ENCODE results near the gene NHLRC2. TPM values are rescaled to one million over a fixed set of nuclear protein-coding genes. Genes with fewer than 3 reads are reported as not detected.

The NHLRC2 gene
- total RNA-seq, 2 experiments from 2014 or later = 24.6 to 25.0 TPM

DNA sequence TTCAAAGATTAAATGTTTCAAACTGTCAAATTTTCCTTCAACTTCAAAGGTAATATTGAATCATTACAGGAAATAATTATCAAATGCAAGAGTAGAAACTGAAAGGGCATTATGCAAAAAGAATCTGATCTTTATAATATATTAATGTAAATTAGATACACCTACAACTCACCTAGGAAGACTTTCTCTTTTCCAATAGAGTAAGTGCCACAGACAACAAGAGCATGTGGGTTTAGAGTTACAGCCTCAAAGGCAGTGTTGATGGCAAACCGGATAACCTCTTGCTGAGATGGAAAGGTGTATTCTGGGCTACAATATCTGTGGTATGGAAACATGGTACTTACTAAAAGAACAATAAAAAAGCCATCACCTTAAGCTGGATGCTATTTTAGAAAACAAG lies 12.3 kb upstream of the NHLRC2 start:
- DNase-seq (no peak), ATAC-seq (no peak)
- Mint-ChIP-seq H3K9me3 (ENCODE audit: insufficient read depth) (no peaks in the 10 kb centered on the region), H3K36me3 (ENCODE audit: low read depth) (peaks cover 42% of the 10 kb centered on the region), H3K4me3 (no peak overlapping the region), H3K27ac (no peak overlapping the region), H3K4me1 (ENCODE audit: low read depth) (peaks cover 8% of the 10 kb centered on the region), H3K27me3 (ENCODE audit: low read depth) (no peaks in the 10 kb centered on the region)
- ChIA-PET POLR2A (no interaction called here), CTCF (interaction anchor here (1.4 kb wide), 1 partner anchor 240 kb away, joined by 3 read pairs; no protein-coding TSS in a partner anchor)

DNA sequence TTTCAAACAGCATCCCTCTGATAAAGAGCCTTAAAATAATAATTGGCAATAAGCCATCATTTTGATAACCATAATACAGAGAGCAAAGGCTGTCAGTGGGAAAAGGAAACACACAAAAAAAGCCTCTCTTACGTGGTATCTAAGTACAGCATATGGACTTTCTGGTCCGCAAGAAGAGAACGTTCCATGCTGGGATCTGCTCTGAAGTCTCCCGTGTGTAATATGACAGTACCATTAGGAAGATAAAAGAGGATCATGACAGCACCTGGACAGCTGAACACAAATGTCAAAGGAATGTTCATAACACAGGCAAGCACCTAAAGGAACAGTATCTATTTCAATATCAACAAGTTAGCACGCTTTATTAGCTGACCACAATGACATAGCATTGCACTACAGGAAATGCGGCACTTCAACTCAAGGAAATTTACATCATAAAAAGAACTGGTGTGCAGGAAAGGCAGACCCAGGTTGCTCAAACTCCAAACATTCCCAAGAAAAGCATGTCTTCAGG lies 10.4 kb upstream of the NHLRC2 start:
- H3K27me3 Mint-ChIP-seq (ENCODE audit: low read depth) = no peaks in the 10 kb centered on the region
- ATAC-seq = no peak
- no peak for DNase-seq
- peaks cover 18% of the 10 kb centered on the region for H3K4me1 Mint-ChIP-seq (ENCODE audit: low read depth)
- ChIA-PET POLR2A (no interaction called here), CTCF (no interaction called here)
- no peaks in the 10 kb centered on the region for H3K9me3 Mint-ChIP-seq (ENCODE audit: insufficient read depth)
- no peak overlapping the region for H3K27ac Mint-ChIP-seq
- H3K4me3 Mint-ChIP-seq = no peak overlapping the region
- peaks cover 49% of the 10 kb centered on the region for H3K36me3 Mint-ChIP-seq (ENCODE audit: low read depth)

DNA sequence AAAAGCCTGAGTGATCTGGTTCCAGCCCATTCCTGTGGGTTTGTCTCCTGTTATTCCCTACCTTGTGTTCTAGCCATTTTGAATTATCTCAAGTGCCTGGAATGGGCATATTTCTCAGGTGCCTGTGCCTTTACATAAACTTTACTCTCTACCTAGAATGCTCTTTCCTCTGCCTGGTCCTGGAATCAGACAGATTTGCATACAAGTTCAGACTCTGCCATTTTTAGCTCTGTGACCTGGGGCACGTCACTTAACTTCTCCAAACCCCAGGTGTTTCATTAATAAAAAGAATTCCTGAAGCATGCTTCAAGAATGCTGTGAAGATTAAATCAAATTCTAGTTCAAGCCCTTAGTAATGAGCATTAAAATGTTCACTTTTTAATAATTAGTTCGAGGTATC lies 8.4 kb upstream of the NHLRC2 start:
- ATAC-seq (no peak), DNase-seq (no peak)
- peaks cover 32% of the 10 kb centered on the region for H3K4me1 Mint-ChIP-seq (ENCODE audit: low read depth)
- H3K9me3 Mint-ChIP-seq (ENCODE audit: insufficient read depth) = no peaks in the 10 kb centered on the region
- H3K4me3 Mint-ChIP-seq = no peak overlapping the region
- H3K27me3 Mint-ChIP-seq (ENCODE audit: low read depth) = no peaks in the 10 kb centered on the region
- H3K27ac Mint-ChIP-seq = no peak overlapping the region
- ChIA-PET CTCF (interaction anchor here (1.2 kb wide), 1 partner anchor 134 kb away, joined by 3 read pairs; no protein-coding TSS in a partner anchor), POLR2A (no interaction called here)
- H3K36me3 Mint-ChIP-seq (ENCODE audit: low read depth) = peaks cover 55% of the 10 kb centered on the region

DNA sequence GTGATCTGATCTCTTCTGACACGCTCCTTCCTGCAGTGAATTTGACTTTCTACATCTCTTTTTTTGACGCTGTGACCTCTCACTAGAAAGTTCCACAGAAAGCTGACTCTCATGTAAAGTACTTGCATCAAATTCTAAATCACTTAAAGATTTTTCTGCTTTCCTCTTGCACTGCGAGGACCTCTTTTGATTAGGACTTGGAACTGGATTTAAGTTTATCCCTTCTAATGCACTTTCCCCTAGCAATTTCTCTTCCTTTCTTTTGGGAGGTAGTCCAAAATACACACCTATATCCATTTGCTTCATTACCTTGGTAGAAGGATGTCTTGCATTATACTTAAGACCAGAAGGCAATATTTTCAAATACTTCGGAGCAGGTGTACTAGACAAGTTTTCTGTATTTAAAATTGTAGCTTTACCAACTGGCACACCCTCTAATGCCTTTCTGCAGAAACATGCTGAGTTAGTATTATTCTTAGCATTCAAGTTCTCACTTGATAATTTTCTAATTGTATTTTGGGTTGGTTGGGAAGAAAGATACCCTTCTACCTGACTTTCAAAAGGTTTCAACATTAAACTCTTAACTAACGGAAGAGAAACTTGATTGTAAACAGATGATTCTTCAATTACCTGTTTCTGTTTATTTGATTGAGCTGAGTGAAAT lies 5.2 kb upstream of the NHLRC2 start:
- Mint-ChIP-seq H3K9me3 (ENCODE audit: insufficient read depth) (no peaks in the 10 kb centered on the region), H3K36me3 (ENCODE audit: low read depth) (peaks cover 49% of the 10 kb centered on the region), H3K27ac (no peak overlapping the region), H3K4me1 (ENCODE audit: low read depth) (peaks cover 44% of the 10 kb centered on the region), H3K27me3 (ENCODE audit: low read depth) (no peaks in the 10 kb centered on the region), H3K4me3 (no peak overlapping the region)
- CTCF ChIA-PET = interaction anchor here (1.3 to 1.4 kb wide), 2 partner anchors 163 to 239 kb away, joined by 3 to 4 read pairs; no protein-coding TSS in a partner anchor
- DNase-seq (no peak), ATAC-seq (no peak)
- POLR2A ChIA-PET = interaction anchor here (1.2 to 1.5 kb wide), 2 partner anchors 170 to 325 kb away, joined by 3 to 4 read pairs; partner anchors contain the start of gene CCDC186

DNA sequence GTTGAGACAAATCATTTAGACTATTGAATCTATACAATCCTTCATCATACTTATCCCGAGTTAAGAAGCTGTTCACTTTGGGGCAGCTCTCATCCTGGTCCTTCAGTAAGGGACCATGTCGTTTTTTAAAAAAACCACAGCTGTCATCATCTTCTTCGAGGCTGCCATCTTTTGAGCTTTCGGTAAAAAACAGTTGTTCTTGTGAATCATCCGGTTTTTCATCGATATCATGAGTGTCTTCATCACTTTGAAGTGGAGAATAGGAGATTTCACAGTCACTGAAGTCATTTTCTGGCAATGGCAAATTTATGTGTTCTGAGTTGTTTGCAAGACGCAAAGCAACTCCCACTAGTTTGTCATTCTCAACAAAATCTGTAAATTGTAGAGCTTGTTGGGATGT lies 4.5 kb upstream of the NHLRC2 start:
- ChIA-PET CTCF (interaction anchor here (1.3 to 1.5 kb wide), 3 partner anchors 9 to 238 kb away, joined by 3 to 4 read pairs (median 4); no protein-coding TSS in a partner anchor), POLR2A (interaction anchor here (1.2 to 1.5 kb wide), 2 partner anchors 171 to 324 kb away, joined by 3 to 4 read pairs; partner anchors contain the start of gene CCDC186)
- ATAC-seq (no peak), DNase-seq (no peak)
- Mint-ChIP-seq H3K36me3 (ENCODE audit: low read depth) (peaks cover 43% of the 10 kb centered on the region), H3K9me3 (ENCODE audit: insufficient read depth) (no peaks in the 10 kb centered on the region), H3K27me3 (ENCODE audit: low read depth) (no peaks in the 10 kb centered on the region), H3K27ac (peak overlapping the region; percentile 61), H3K4me3 (peak overlapping the region; percentile 30), H3K4me1 (ENCODE audit: low read depth) (peaks cover 44% of the 10 kb centered on the region)

DNA sequence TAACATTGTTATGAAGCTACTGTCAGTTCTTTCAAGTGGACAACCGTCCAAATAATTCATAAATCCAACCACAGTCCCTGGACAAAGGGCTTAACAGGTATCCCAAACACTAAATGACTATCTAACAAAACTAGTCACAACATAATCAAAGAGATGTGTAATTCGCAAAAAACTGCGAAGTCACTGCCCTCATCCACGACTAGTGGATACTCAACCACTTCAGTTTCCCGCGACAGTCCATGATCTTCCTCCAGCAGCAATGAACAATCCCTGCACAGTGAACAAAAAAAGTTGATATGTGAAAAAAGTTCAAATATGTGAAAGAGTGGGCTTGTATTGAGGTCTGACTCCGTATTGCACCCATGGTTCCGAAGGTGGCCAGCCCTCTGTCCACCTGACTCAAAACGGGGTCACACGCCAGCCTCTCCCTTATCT lies 866 bp upstream of the NHLRC2 start:
- Mint-ChIP-seq H3K27me3 (ENCODE audit: low read depth) (no peaks in the 10 kb centered on the region), H3K9me3 (ENCODE audit: insufficient read depth) (no peaks in the 10 kb centered on the region), H3K36me3 (ENCODE audit: low read depth) (peaks cover 35% of the 10 kb centered on the region), H3K4me1 (ENCODE audit: low read depth) (peaks cover 57% of the 10 kb centered on the region), H3K4me3 (peak overlapping the region; percentile 85), H3K27ac (peak overlapping the region; percentile 97)
- ATAC-seq (no peak), DNase-seq (no peak)
- CTCF ChIA-PET = interaction anchor here (1.2 kb wide), 1 partner anchor 24 kb away, joined by 3 read pairs; no protein-coding TSS in a partner anchor
- POLR2A ChIA-PET = interaction anchor here (1.1 kb wide), 1 partner anchor 969 kb away, joined by 3 read pairs; no protein-coding TSS in a partner anchor

DNA sequence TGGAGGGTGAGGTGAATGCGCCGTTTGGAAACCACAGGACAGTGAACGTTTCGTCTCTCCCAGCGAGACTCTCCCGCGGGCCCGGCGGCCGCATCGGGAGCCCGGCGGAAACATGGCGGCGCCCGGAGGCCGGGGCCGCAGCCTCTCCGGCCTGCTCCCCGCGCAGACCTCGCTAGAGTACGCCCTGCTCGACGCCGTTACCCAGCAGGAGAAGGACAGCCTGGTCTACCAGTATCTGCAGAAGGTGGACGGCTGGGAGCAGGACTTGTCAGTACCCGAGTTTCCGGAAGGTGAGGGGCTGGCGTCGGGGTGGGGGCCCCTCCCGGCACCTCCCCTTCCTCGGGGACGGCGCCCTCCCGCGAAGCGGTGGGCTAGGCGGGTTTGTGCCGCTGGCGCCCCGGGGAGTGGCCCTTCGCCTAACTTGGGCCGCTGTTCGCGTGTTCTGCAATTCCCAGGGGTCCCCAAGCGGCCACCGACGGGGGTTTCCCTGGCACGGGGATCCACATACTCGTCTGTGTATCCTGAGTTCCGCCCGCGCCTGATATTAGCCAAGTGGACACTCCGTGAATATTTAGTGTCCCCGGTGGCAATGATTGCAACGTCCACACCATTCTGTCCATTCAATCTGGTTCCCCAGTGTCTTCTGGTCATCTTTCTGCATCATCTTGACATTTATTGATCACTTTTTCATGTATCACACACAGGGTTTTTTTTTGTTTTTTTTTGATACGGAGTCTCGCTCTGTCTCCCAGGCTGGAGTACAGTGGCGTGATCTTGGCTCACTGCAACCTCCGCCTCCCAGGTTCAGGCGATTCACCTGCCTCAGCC lies 514 bp downstream of the NHLRC2 start:
- H3K4me3 Mint-ChIP-seq = peak overlapping the region; percentile 85
- peaks cover 33% of the 10 kb centered on the region for H3K36me3 Mint-ChIP-seq (ENCODE audit: low read depth)
- CTCF ChIA-PET = no interaction called here
- ATAC-seq (peak; percentile 64), DNase-seq (peak; percentile 49)
- H3K27ac Mint-ChIP-seq = peak overlapping the region; percentile 97
- peaks cover 46% of the 10 kb centered on the region for H3K4me1 Mint-ChIP-seq (ENCODE audit: low read depth)
- no peaks in the 10 kb centered on the region for H3K27me3 Mint-ChIP-seq (ENCODE audit: low read depth)
- POLR2A ChIA-PET = interaction anchor here (1.1 kb wide), 1 partner anchor 217 kb away, joined by 3 read pairs; no protein-coding TSS in a partner anchor
- H3K9me3 Mint-ChIP-seq (ENCODE audit: insufficient read depth) = no peaks in the 10 kb centered on the region

DNA sequence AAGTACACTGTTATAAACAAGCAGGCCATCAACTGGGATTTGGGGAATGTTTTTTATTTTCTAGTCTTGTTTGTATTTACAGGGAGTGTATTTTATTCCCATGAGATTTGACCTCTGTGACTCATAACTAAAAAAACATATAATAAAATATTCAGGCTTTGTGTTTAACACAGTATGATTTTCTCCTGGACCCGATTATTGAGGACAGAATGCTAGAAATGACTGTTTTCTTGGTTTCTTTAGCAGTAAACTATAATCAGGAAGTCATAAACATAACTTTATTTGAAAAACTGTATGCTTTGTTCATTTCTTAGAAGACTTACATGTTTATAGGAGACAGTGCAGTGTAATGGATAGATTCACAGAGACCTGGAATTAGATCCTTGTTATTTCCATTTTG lies 2.1 kb downstream of the NHLRC2 start:
- POLR2A ChIA-PET = no interaction called here
- Mint-ChIP-seq H3K4me3 (peak overlapping the region; percentile 85), H3K27ac (no peak overlapping the region), H3K9me3 (ENCODE audit: insufficient read depth) (no peaks in the 10 kb centered on the region), H3K4me1 (ENCODE audit: low read depth) (peaks cover 41% of the 10 kb centered on the region), H3K27me3 (ENCODE audit: low read depth) (no peaks in the 10 kb centered on the region), H3K36me3 (ENCODE audit: low read depth) (peaks cover 43% of the 10 kb centered on the region)
- CTCF ChIA-PET = no interaction called here
- DNase-seq (no peak), ATAC-seq (no peak)

DNA sequence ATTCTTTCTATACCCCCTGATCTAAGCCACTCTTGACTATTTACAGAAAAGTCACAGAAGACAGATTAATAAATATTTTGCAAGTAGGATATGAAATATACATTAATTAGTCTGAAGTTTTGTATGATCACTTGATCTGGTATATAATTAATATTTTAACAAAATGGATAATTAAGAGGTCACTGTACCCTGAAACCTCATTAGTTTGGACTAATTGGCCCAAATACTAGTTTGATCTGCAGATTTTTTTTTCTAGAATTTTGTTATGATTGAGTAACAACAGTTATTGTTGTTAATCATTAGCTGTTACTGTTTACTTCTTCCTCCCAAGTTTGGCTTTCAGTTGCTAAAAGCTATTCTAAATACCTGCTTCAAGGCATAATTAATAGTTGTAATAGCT lies 2.7 kb downstream of the NHLRC2 start:
- POLR2A ChIA-PET = no interaction called here

DNA sequence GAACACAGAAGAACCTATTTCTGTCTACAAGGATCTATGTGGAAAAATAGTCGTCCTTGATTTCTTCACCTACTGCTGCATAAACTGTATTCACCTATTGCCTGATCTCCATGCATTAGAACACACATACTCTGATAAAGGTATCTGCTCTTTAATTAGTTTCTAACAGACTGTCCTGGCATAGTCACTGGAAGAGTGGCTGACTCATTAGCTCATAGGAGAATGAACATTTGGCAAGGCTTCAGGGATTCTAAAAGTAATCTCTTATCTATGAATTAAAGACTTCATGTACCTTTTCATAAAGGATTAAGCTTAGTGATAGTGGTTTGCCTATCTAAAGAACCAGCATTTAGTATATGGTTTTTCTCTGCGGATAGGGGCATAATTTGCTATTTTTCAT lies 4.1 kb downstream of the NHLRC2 start:
- no peak overlapping the region for H3K27ac Mint-ChIP-seq
- POLR2A ChIA-PET = no interaction called here
- no peaks in the 10 kb centered on the region for H3K9me3 Mint-ChIP-seq (ENCODE audit: insufficient read depth)
- no peak for DNase-seq
- ATAC-seq = no peak
- no peaks in the 10 kb centered on the region for H3K27me3 Mint-ChIP-seq (ENCODE audit: low read depth)
- peaks cover 27% of the 10 kb centered on the region for H3K4me1 Mint-ChIP-seq (ENCODE audit: low read depth)
- H3K4me3 Mint-ChIP-seq = no peak overlapping the region
- CTCF ChIA-PET = interaction anchor here (1.3 to 1.7 kb wide), 2 partner anchors 95 to 210 kb away, joined by 3 read pairs; no protein-coding TSS in a partner anchor
- peaks cover 47% of the 10 kb centered on the region for H3K36me3 Mint-ChIP-seq (ENCODE audit: low read depth)

More for the DNA sequence above, 2.7 kb downstream of the NHLRC2 start:
- DNase-seq (no peak), ATAC-seq (no peak)
- Mint-ChIP-seq H3K9me3 (ENCODE audit: insufficient read depth) (no peaks in the 10 kb centered on the region), H3K4me3 (no peak overlapping the region), H3K36me3 (ENCODE audit: low read depth) (peaks cover 43% of the 10 kb centered on the region), H3K4me1 (ENCODE audit: low read depth) (peaks cover 40% of the 10 kb centered on the region), H3K27ac (no peak overlapping the region), H3K27me3 (ENCODE audit: low read depth) (no peaks in the 10 kb centered on the region)
- CTCF ChIA-PET = interaction anchor here (1.0 to 1.2 kb wide), 3 partner anchors 15 to 246 kb away, joined by 3 to 4 read pairs (median 3); no protein-coding TSS in a partner anchor

DNA sequence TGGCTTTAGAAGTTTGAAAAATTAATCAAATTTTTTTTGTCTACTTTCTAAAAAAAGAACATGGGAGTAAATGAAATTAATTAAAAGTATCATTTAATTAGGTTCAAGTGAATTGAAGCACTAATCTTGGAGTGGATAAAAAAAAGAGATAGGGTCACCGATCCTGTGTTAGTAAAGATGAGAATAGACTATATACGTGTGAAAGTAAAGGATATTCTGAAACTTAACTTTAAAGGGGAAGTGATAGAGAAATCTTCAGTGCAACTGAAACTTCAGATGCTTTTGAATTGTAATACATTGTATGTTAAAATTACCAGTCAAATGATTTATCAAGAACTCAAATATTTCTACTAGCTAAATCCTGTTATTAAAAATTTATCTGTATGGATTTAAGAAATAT lies 4.8 kb downstream of the NHLRC2 start:
- no peaks in the 10 kb centered on the region for H3K27me3 Mint-ChIP-seq (ENCODE audit: low read depth)
- H3K4me1 Mint-ChIP-seq (ENCODE audit: low read depth) = peaks cover 25% of the 10 kb centered on the region
- no peak for ATAC-seq
- peaks cover 4% of the 10 kb centered on the region for H3K9me3 Mint-ChIP-seq (ENCODE audit: insufficient read depth)
- H3K4me3 Mint-ChIP-seq = no peak overlapping the region
- DNase-seq = no peak
- no peak overlapping the region for H3K27ac Mint-ChIP-seq
- peaks cover 50% of the 10 kb centered on the region for H3K36me3 Mint-ChIP-seq (ENCODE audit: low read depth)
- ChIA-PET CTCF (interaction anchor here (0.9 to 1.7 kb wide), 3 partner anchors 9 to 209 kb away, joined by 3 to 4 read pairs (median 3); no protein-coding TSS in a partner anchor), POLR2A (no interaction called here)
